ENCODE measurements around the gene DNPH1.
A peak's percentile ranks its signal among the peaks of the same experiment; 100 is the strongest.

The DNPH1 gene

GRCh38 chr6:43228951-43229802 lies at the start of gene DNPH1:
Gene DNPH1 (minus strand): TSS chr6:43229481. CDS start chr6:43229456, 25 bp downstream.
- peak; percentile 60 for DNase-seq

GRCh38 chr6:43278524-43279078 lies 49.3 kb upstream of the DNPH1 start:
- no peak for DNase-seq

- no peak for DNase-seq
Measured at GRCh38 chr6:43277643-43278523, 48.6 kb upstream of the DNPH1 start.

- DNase-seq, result no peak
Measured at GRCh38 chr6:43277306-43277642, 48.0 kb upstream of the DNPH1 start.

- DNase-seq, result no peak
Measured at GRCh38 chr6:43276577-43277305, 47.5 kb upstream of the DNPH1 start.

- DNase-seq, result no peak
Measured at GRCh38 chr6:43275801-43276576, 46.7 kb upstream of the DNPH1 start.

GRCh38 chr6:43274916-43275597 lies 45.8 kb upstream of the DNPH1 start:
- DNase-seq, result no peak

GRCh38 chr6:43274127-43274915 lies 45.0 kb upstream of the DNPH1 start:
- no peak for DNase-seq

GRCh38 chr6:43273707-43274106 lies 44.4 kb upstream of the DNPH1 start:
- DNase-seq, result no peak

- DNase-seq, result no peak
Measured at GRCh38 chr6:43271944-43272343, 42.7 kb upstream of the DNPH1 start.

- no peak for DNase-seq
Measured at GRCh38 chr6:43271103-43271815, 42.0 kb upstream of the DNPH1 start.

GRCh38 chr6:43269273-43270007 lies 40.2 kb upstream of the DNPH1 start:
- DNase-seq, result no peak

GRCh38 chr6:43268782-43269272 lies 39.5 kb upstream of the DNPH1 start:
- no peak for DNase-seq

GRCh38 chr6:43268355-43268700 lies 39.0 kb upstream of the DNPH1 start:
- DNase-seq, result peak; percentile 7

- DNase-seq, result no peak
Measured at GRCh38 chr6:43267619-43268354, 38.5 kb upstream of the DNPH1 start.

GRCh38 chr6:43265564-43265963 lies 36.3 kb upstream of the DNPH1 start:
- no peak for DNase-seq

GRCh38 chr6:43264599-43265145 lies 35.4 kb upstream of the DNPH1 start:
- peak; percentile 52 for DNase-seq
